A673 (cell line): ENCODE data around the gene RAC2. TPM values are rescaled to one million over a fixed set of nuclear protein-coding genes. Genes with fewer than 3 reads are reported as not detected.

Source experiments
- BruUV-seq: library from RNA; stranded (reverse); fragments of 400-500 nt; replicated peaks from 2 replicates; lab custom pipeline; 2021; lab: Mats Ljungman, UMichigan
- CTCF ChIA-PET: fragments of 300-600 bp; sonication (Branson Sonifier 250); formaldehyde crosslinking; loops from one replicate; lab custom pipeline; 2022; ENCODE audit warnings: antibody characterized with exemption; lab: Charles Lee
- POLR2A ChIA-PET: fragments of 300-600 bp; sonication (Branson Sonifier 250); formaldehyde crosslinking; loops from one replicate; lab custom pipeline; 2022; ENCODE audit warnings: antibody characterized with exemption; ENCODE audit not compliant: low non-redundant PET; lab: Charles Lee
- DNase-seq: peaks from one replicate; pipeline ENCODE4 v3.0.0-alpha.2; 2015; ENCODE audit warnings: low spot score
- H3K27ac ChIP-seq: fragments of 200-600 bp; sonication (generic); 2 replicates; pipeline ENCODE4 v1.5.1; 2016; ENCODE audit warnings: mixed run types, low read depth, mild to moderate bottlenecking, mixed read lengths, antibody characterized with exemption, low read length; ENCODE audit not compliant: poor library complexity, severe bottlenecking
- H3K27me3 ChIP-seq: fragments of 200-600 bp; sonication (generic); replicated peaks from 2 replicates; pipeline ENCODE4 v1.6.1; 2017; ENCODE audit warnings: mixed run types, low read depth, mild to moderate bottlenecking, mixed read lengths, antibody characterized with exemption, low read length; ENCODE audit not compliant: insufficient read depth, poor library complexity
- H3K36me3 ChIP-seq: fragments of 200-600 bp; sonication (generic); 2 replicates; pipeline ENCODE4 v1.6.1; 2016; ENCODE audit warnings: mixed run types, mild to moderate bottlenecking, mixed read lengths, antibody characterized with exemption, low read length; ENCODE audit not compliant: insufficient read depth, poor library complexity, severe bottlenecking
- H3K4me1 ChIP-seq: fragments of 200-600 bp; sonication (generic); 2 replicates; pipeline ENCODE4 v1.6.1; 2017; ENCODE audit warnings: mixed run types, mild to moderate bottlenecking, mixed read lengths, antibody characterized with exemption, low read length; ENCODE audit not compliant: insufficient read depth, poor library complexity, severe bottlenecking
- H3K4me3 ChIP-seq: fragments of 200-600 bp; sonication (generic); 2 replicates; pipeline ENCODE4 v1.5.1; 2016; ENCODE audit warnings: low read depth, mixed run types, mild to moderate bottlenecking, mixed read lengths, low read length; ENCODE audit not compliant: poor library complexity, severe bottlenecking
- H3K9me3 ChIP-seq: fragments of 200-600 bp; sonication (generic); 2 replicates; pipeline ENCODE4 v1.6.1; 2016; ENCODE audit warnings: mixed run types, low read depth, mild to moderate bottlenecking, mixed read lengths, antibody characterized with exemption, low read length; ENCODE audit not compliant: poor library complexity, severe bottlenecking
- CTCF ChIP-seq: fragments of 300-800, 200-600 bp; sonication (generic); conservative IDR thresholded peaks from 2 replicates; pipeline ENCODE4 v1.5.1; 2017; ENCODE audit warnings: low read depth, mild to moderate bottlenecking, antibody characterized with exemption, low read length, moderate library complexity, mixed read lengths
- EZH2 ChIP-seq: fragments of 200-600 bp; sonication (generic); IDR thresholded peaks from 2 replicates; pipeline ENCODE4 v1.6.1; 2017; ENCODE audit warnings: borderline replicate concordance, low read depth, mild to moderate bottlenecking, mixed read lengths, antibody characterized with exemption, low read length; ENCODE audit not compliant: poor library complexity, severe bottlenecking
- intact Hi-C: fragments of 100-400 bp; cut with micrococcal nuclease; formaldehyde crosslinking; loops from one replicate; pipeline ENCODE4 v1.10.0; 2022; ENCODE audit not compliant: unreplicated experiment
- total RNA-seq: library from RNA; stranded (reverse); gene quantifications from 2 replicates; pipeline ENCODE4 v1.2.3, GENCODE V29; 2021

RAC2 gene
- total RNA-seq, 1 experiment from 2014 or later: 4.0 TPM

GRCh38 chr22:37205046-37205445 is 39.0 kb downstream of the RAC2 start:
- Histone ChIP-seq H3K27ac (no peak overlapping the region), H3K27me3 (no peaks in the 10 kb centered on the region), H3K4me3 (no peak overlapping the region), H3K36me3 (no peaks in the 10 kb centered on the region), H3K4me1 (no peaks in the 10 kb centered on the region), H3K9me3 (no peaks in the 10 kb centered on the region)
- POLR2A ChIA-PET: no interaction called here
- no peak for TF ChIP-seq CTCF
- no peak for TF ChIP-seq EZH2
- CTCF ChIA-PET: no interaction called here
- DNase-seq: no peak
- intact Hi-C loops: no loop called here
- BruUV-seq: no TSS peak

GRCh38 chr22:37204045-37204655 is 39.9 kb downstream of the RAC2 start:
- H3K9me3 ChIP-seq: no peaks in the 10 kb centered on the region
- no peak for DNase-seq
- ChIA-PET CTCF (no interaction called here), POLR2A (no interaction called here)
- H3K27ac ChIP-seq: no peak overlapping the region
- no peaks in the 10 kb centered on the region for H3K4me1 ChIP-seq
- no peak for TF ChIP-seq CTCF
- no peak for TF ChIP-seq EZH2
- no peak overlapping the region for H3K4me3 ChIP-seq
- no peaks in the 10 kb centered on the region for H3K36me3 ChIP-seq
- H3K27me3 ChIP-seq: no peaks in the 10 kb centered on the region
- intact Hi-C loops: no loop called here
- no TSS peak for BruUV-seq

- H3K27ac ChIP-seq: no peak overlapping the region
- H3K36me3 ChIP-seq: no peaks in the 10 kb centered on the region
- no peaks in the 10 kb centered on the region for H3K4me1 ChIP-seq
- POLR2A ChIA-PET: no interaction called here
- BruUV-seq: no TSS peak
- H3K27me3 ChIP-seq: no peaks in the 10 kb centered on the region
- DNase-seq: no peak
- TF ChIP-seq CTCF: no peak
- TF ChIP-seq EZH2: no peak
- CTCF ChIA-PET: no interaction called here
- H3K9me3 ChIP-seq: no peaks in the 10 kb centered on the region
- H3K4me3 ChIP-seq: no peak overlapping the region
- intact Hi-C loops: no loop called here
These were observed 40.6 kb downstream of the RAC2 start for GRCh38 chr22:37203354-37204044.
